ENCODE data around the gene RIT1. TPM values are rescaled to one million over a fixed set of nuclear protein-coding genes. Genes with fewer than 3 reads are reported as not detected.

RIT1 gene
- total RNA-seq, 4 donors from 2014 or later: 13.6 to 31.1 (median 17.4) TPM

Small RNA genes lying within 50 kb of the gene (small RNA-seq; reads per million reads assigned to genes)
- 0 reads per million in 2 donors for gene MIR6738
- 0 reads per million in 2 donors for gene RF00015
- gene SCARNA4: 0 reads per million in 2 donors
- 50.8 to 83.9 reads per million in 2 donors for gene SNORA80E

Other genes with a start within 250 kb of the RIT1 start
- 100 to 1,000 TPM in 2 of 4 donors, 10 to 100 TPM in 2; 64.5 to 144 (median 84.3) TPM for gene YY1AP1, start 222.6 kb downstream of the RIT1 start, total RNA-seq
- gene DAP3, start 222.3 kb downstream of the RIT1 start, total RNA-seq: 100 to 1,000 TPM in 3 of 4 donors, 10 to 100 TPM in 1; 72.8 to 160 (median 153) TPM
- gene GON4L, start 54.1 kb downstream of the RIT1 start, total RNA-seq: 100 to 1,000 TPM in 1 of 4 donors, 10 to 100 TPM in 3; 54.1 to 153 (median 71.8) TPM
- 1 to 10 TPM; 2.6 to 9.9 (median 4.7) TPM for gene SYT11, start 51.8 kb downstream of the RIT1 start, total RNA-seq
- 100 to 1,000 TPM in 2 of 4 donors, 10 to 100 TPM in 2; 71.5 to 146 (median 96.4) TPM for gene KHDC4, start 23.1 kb upstream of the RIT1 start, total RNA-seq
- gene RXFP4, start 30.3 kb upstream of the RIT1 start, total RNA-seq: 1 to 10 TPM in 1 of 4 donors, not detected in 3; 2.3 TPM
- 100 to 1,000 TPM; 101 to 239 (median 149) TPM for gene ARHGEF2, start 67.2 kb upstream of the RIT1 start, total RNA-seq
- 100 to 1,000 TPM; 133 to 269 (median 202) TPM for gene SSR2, start 109.6 kb upstream of the RIT1 start, total RNA-seq
- gene UBQLN4, start 142.4 kb upstream of the RIT1 start, total RNA-seq: 10 to 100 TPM; 16.3 to 22.5 (median 21.4) TPM
- gene LAMTOR2, start 143.4 kb upstream of the RIT1 start, total RNA-seq: 10 to 100 TPM; 40.4 to 75.5 (median 54.1) TPM
- gene RAB25, start 149.8 kb upstream of the RIT1 start, total RNA-seq: 100 to 1,000 TPM in 3 of 4 donors, 10 to 100 TPM in 1; 96.6 to 188 (median 146) TPM
- 1 to 10 TPM in 1 of 4 donors, under 1 TPM in 1, not detected in 2; 0.80 to 2.1 TPM for gene MEX3A, start 171.1 kb upstream of the RIT1 start, total RNA-seq
- gene LMNA, start 203.4 kb upstream of the RIT1 start, total RNA-seq: 100 to 1,000 TPM; 201 to 295 (median 211) TPM
- 10 to 100 TPM in 1 of 4 donors, 1 to 10 TPM in 3; 1.5 to 19.0 (median 3.2) TPM for gene SEMA4A, start 242.2 kb upstream of the RIT1 start, total RNA-seq

Data from Peyer's patch (tissue), 4 donors.